GM18511 (cell line): Measurements from ENCODE around the gene POLR3A.

Experiments
- ATAC-seq: cut with Tn5 transposase; IDR thresholded peaks from one replicate; pipeline ENCODE4 v1.9.1; 2021; ENCODE audit warnings: mild to moderate bottlenecking, moderate library complexity; ENCODE audit not compliant: unreplicated experiment

POLR3A gene

DNA sequence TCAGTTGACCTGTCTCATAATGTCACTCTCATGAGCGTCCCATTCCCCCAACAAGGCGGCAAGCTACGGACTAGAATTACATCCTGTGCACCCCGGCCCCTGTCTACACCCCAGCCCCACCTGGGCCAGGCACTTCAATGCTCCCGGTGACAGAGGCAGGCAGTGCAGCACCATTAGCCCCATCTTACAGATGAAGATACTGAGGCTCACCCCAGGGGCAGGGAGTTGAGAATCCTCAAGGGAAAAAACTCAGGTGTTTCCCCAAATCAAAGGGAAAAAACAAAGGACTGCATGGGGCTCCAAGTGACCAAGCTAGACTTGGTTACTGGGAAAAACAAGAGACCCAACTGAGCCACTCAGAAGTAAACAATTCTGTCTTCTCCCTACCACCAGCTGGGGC is 107.3 kb downstream of the POLR3A start:
- no peak for ATAC-seq

DNA sequence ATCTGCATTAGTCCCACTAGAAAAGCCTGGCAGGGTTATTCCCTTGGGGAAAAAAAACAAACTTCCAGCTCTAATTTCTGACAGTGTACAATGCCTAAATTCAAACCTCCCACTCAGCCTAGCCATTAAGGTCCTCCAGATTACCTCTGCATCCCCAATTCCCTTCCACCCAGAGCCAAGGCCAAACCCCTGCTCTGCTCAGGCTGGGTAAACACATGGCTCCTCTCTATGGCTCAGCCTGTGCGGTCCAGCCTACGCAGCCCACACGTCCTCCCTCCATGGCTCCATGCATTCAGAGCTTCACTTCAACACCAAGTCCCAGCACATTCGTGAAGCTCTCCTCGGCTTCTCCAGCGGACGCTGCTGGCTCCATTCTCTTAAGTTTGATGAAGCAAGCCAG is 107.9 kb downstream of the POLR3A start:
- ATAC-seq = no peak

DNA sequence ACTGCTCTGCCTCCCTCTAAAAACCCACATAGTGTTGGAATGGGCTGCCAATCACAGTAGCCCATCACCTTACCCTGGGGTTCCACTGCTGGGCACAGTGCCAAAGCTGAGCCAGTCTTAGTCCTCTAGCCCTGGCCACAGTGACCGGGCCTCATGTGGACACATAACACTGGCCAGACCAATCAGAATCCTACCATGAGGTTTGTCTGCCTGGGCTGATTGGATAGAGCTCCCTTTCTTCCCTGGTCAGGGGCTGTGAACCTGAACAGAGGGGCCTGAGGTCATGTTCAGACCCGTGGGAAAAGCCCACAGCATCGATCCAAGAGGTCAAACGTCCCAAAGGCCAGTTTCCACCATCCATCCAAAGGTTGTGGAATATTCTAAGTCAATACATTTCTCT is 108.8 kb downstream of the POLR3A start:
- no peak for ATAC-seq

DNA sequence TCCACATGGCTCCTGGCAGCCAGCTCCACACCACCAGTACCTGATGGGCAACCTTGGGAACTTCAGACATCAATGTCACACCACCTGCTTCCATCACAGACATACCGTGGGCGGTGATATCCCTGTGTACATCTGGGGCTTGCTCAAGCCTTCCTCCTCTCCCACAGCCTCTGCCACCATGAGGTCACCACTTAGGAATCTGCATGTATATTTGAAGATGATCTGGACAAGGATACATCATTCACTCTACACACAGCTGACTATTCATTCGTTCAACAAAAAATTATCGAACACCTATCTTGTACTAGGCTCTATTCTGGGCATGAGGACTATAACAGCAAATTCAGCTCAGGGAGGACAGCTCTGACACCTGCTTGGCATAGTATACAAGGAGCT is 109.6 kb downstream of the POLR3A start:
- ATAC-seq = no peak
